Testis (tissue), 2 donors: Measurements from ENCODE around the gene PERP.

ENCODE experiments used
- POLR2A ChIP-seq: fragments of 450-650 bp; IDR thresholded peaks from one replicate; pipeline ENCODE4 v1.6.1; 2017; ENCODE audit warnings: antibody characterized with exemption, mild to moderate bottlenecking, moderate library complexity
- TF ChIP-seq, protein P1 (sequence below), 3 experiments: fragments of 450-650 bp in 2 of 3; fragments of 200-600 bp in 1 of 3; sonication (generic) in 1 of 3; IDR thresholded peaks; one replicate each; pipeline ENCODE4 v1.5.1; 2016 to 2019; ENCODE audit warnings: antibody characterized with exemption in 3 of 3, mild to moderate bottlenecking in 2 of 3, moderate library complexity in 1 of 3

DNA sequence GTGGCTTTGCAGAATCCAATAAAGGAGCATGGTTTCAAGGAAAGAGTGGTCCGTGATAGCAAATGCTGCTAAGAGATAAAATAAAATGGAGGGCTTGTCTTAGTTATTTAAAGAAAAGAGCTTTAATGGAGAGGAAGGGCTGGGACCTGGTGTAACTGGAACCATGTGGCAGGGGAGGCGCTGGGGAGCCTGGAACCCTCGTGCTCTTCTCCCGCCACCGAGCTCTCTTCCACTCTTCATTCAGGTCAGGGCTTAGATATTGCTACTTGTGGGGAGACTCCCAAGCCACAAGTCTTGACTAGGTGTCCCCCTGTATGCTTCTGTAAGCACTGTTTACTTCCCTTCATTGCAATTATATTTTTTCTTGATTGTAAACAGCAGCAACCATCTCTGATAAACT lies 39.3 kb upstream of the PERP start:
- TF ChIP-seq POLR2A: no peak
- TF ChIP-seq, protein P1, sequence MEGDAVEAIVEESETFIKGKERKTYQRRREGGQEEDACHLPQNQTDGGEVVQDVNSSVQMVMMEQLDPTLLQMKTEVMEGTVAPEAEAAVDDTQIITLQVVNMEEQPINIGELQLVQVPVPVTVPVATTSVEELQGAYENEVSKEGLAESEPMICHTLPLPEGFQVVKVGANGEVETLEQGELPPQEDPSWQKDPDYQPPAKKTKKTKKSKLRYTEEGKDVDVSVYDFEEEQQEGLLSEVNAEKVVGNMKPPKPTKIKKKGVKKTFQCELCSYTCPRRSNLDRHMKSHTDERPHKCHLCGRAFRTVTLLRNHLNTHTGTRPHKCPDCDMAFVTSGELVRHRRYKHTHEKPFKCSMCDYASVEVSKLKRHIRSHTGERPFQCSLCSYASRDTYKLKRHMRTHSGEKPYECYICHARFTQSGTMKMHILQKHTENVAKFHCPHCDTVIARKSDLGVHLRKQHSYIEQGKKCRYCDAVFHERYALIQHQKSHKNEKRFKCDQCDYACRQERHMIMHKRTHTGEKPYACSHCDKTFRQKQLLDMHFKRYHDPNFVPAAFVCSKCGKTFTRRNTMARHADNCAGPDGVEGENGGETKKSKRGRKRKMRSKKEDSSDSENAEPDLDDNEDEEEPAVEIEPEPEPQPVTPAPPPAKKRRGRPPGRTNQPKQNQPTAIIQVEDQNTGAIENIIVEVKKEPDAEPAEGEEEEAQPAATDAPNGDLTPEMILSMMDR (IDR thresholded peaks at IDR 0.05): no peak
